K562 (cell line): ENCODE data around the gene SLC30A1. TPM values are rescaled to one million over a fixed set of nuclear protein-coding genes. Genes with fewer than 3 reads are reported as not detected.

ENCODE experiments used
- ATF3 ChIP-seq, 2 experiments: fragments of 450-650 bp in 1 of 2; sonication (generic) in 1 of 2; formaldehyde crosslinking in 1 of 2; IDR thresholded peaks in 1 of 2; conservative IDR thresholded peaks in 1 of 2; 2 replicates each; pipeline versions ENCODE4 v1.6.1 to v1.8.1; 2016 to 2023; ENCODE audit warnings: mild to moderate bottlenecking in 2 of 2, moderate library complexity in 2 of 2, inconsistent platforms in 1 of 2, missing genetic modification reagents in 1 of 2
- BRF1 ChIP-seq: IDR thresholded peaks from 3 replicates; pipeline ENCODE4 v1.6.1; 2011; ENCODE audit warnings: borderline replicate concordance, mild to moderate bottlenecking; ENCODE audit not compliant: insufficient read length; ENCODE audit errors: extremely low read depth
- E2F4 ChIP-seq: sonication (generic); formaldehyde crosslinking; IDR thresholded peaks from 2 replicates; pipeline ENCODE4 v1.8.0; 2022; ENCODE audit warnings: mild to moderate bottlenecking, low read depth, missing genetic modification reagents
- FOXJ2 ChIP-seq: fragments of 200-800 bp; sonication (Bioruptor generic); IDR thresholded peaks from 2 replicates; pipeline ENCODE4 v1.6.1; 2016; ENCODE audit warnings: missing genetic modification characterization, missing compliant biosample characterization
- FOXJ3 ChIP-seq: sonication (generic); formaldehyde crosslinking; IDR thresholded peaks from 2 replicates; pipeline ENCODE4 v1.4.0; 2020; ENCODE audit warnings: mild to moderate bottlenecking, missing genetic modification reagents
- JUND ChIP-seq, 2 experiments: IDR thresholded peaks; 2 replicates in 1 of 2; 3 replicates in 1 of 2; pipeline ENCODE4 v1.6.1; 2011; ENCODE audit warnings: borderline replicate concordance in 2 of 2, low read depth in 2 of 2, low read length in 2 of 2, improper control_type of control experiment in 1 of 2, missing biosample characterization in 1 of 2, missing genetic modification characterization in 1 of 2, missing genetic modification reagents in 1 of 2
- MAX ChIP-seq: sonication (generic); formaldehyde crosslinking; IDR thresholded peaks from 2 replicates; pipeline ENCODE4 v1.9.0; 2022; ENCODE audit warnings: mild to moderate bottlenecking, missing genetic modification reagents
- MNT ChIP-seq, 2 experiments: fragments of 450-650 bp; conservative IDR thresholded peaks; 2 replicates each; pipeline ENCODE4 v1.6.1; 2017; ENCODE audit warnings: mild to moderate bottlenecking in 2 of 2, moderate library complexity in 2 of 2
- NCOR1 ChIP-seq: fragments of 450-650 bp; IDR thresholded peaks from 2 replicates; pipeline ENCODE4 v1.6.1; 2016; ENCODE audit warnings: mild to moderate bottlenecking, moderate library complexity
- PHF8 ChIP-seq: fragments of 200-600 bp; sonication (generic); IDR thresholded peaks from 2 replicates; pipeline ENCODE4 v1.6.1; 2012; ENCODE audit warnings: mixed run types, mild to moderate bottlenecking, inconsistent platforms, low read length, moderate library complexity, borderline replicate concordance
- POLR2AphosphoS5 ChIP-seq: IDR thresholded peaks from 2 replicates; pipeline ENCODE4 v1.6.1; 2011; ENCODE audit warnings: mild to moderate bottlenecking, low read depth, low read length, moderate library complexity; ENCODE audit not compliant: control insufficient read depth, insufficient read depth
- POLR2B ChIP-seq: fragments of 450-650 bp; IDR thresholded peaks from 2 replicates; pipeline ENCODE4 v1.6.1; 2018; ENCODE audit warnings: low read depth; ENCODE audit not compliant: partially characterized antibody
- RBM15 ChIP-seq: fragments of 200-400 bp; formaldehyde crosslinking; IDR thresholded peaks from 2 replicates; pipeline ENCODE4 v1.6.1; 2018; ENCODE audit warnings: mild to moderate bottlenecking, low read length, moderate library complexity; ENCODE audit not compliant: insufficient read depth
- SIRT6 ChIP-seq: IDR thresholded peaks from one replicate; pipeline ENCODE4 v1.6.1; 2012; ENCODE audit warnings: low read depth, mild to moderate bottlenecking, control low read depth, inconsistent platforms, low read length, moderate library complexity
- TAF15 ChIP-seq: fragments of 200-400 bp; formaldehyde crosslinking; IDR thresholded peaks from 2 replicates; pipeline ENCODE4 v1.6.1; 2017; ENCODE audit warnings: mild to moderate bottlenecking, low read depth, low read length, moderate library complexity
- TFAM ChIP-seq: fragments of 250-450 bp; sonication (Bioruptor Pico); conservative IDR thresholded peaks from 2 replicates; pipeline ENCODE4 v1.5.0; 2021; ENCODE audit warnings: mild to moderate bottlenecking, moderate library complexity
- XRCC4 ChIP-seq: IDR thresholded peaks from one replicate; pipeline ENCODE4 v1.6.1; 2011; ENCODE audit not compliant: insufficient read depth, insufficient read length; ENCODE audit errors: extremely low read depth
- ZNF175 ChIP-seq: fragments of 200-800 bp; sonication (Bioruptor generic); IDR thresholded peaks from 2 replicates; pipeline ENCODE4 v1.6.1; 2016; ENCODE audit warnings: low read depth, mild to moderate bottlenecking, missing genetic modification characterization, missing compliant biosample characterization
- ZNF24 ChIP-seq: fragments of 450-650 bp; IDR thresholded peaks from 2 replicates; pipeline ENCODE4 v1.6.1; 2016
- ZNF316 ChIP-seq: fragments of 450-650 bp; IDR thresholded peaks from 2 replicates; pipeline ENCODE4 v1.6.1; 2016
- ZNF586 ChIP-seq: fragments of 450-650 bp; formaldehyde crosslinking; conservative IDR thresholded peaks from 2 replicates; pipeline ENCODE4 v1.4.0; 2020; ENCODE audit warnings: mild to moderate bottlenecking, moderate library complexity
- ZNF696 ChIP-seq: fragments of 250-450 bp; sonication (Bioruptor Pico); conservative IDR thresholded peaks from 2 replicates; pipeline ENCODE4 v1.4.0; 2020; ENCODE audit warnings: mild to moderate bottlenecking, moderate library complexity
- polyA plus RNA-seq, 8 experiments: library from polyadenylated mRNA; depleted of rRNA in 4 of 8; stranded (reverse) in 5 of 8; unstranded in 3 of 8; fragments of >200 nt; fragmentation: Nextera tagmentation in 2 of 8; fragmentation: Illumina TruSeq in 1 of 8; extraction: Ambion mirVana in 2 of 8; extraction: Trizol in 1 of 8; gene quantifications; 2 replicates each; pipeline versions ENCODE4 v1.2.1 to v1.2.3, GENCODE V29; 2011 to 2014; ENCODE audit warnings: inconsistent platforms in 1 of 8, missing spikeins in 1 of 8
- total RNA-seq, 7 experiments: library from RNA; depleted of rRNA in 6 of 7; stranded (reverse); fragments of >200 nt in 6 of 7; fragmentation: Illumina TruSeq in 2 of 7; extraction: Trizol in 2 of 7; gene quantifications; 2 replicates each; pipeline versions ENCODE4 v1.2.1 to v1.2.3, GENCODE V29; 2011 to 2021; ENCODE audit warnings: low replicate concordance in 1 of 7
- TF ChIP-seq, protein P1 (sequence below): fragments of 250-450 bp; sonication (Bioruptor Pico); IDR thresholded peaks from 2 replicates; pipeline ENCODE4 v1.9.0; 2021; ENCODE audit warnings: mild to moderate bottlenecking

The SLC30A1 gene
- total and polyA plus RNA-seq, 9 of the 15 experiments (the other 6 are each of a cell fraction or from before 2014, with no cell fraction given): 4.1 to 14.4 (median 6.6) TPM

DNA sequence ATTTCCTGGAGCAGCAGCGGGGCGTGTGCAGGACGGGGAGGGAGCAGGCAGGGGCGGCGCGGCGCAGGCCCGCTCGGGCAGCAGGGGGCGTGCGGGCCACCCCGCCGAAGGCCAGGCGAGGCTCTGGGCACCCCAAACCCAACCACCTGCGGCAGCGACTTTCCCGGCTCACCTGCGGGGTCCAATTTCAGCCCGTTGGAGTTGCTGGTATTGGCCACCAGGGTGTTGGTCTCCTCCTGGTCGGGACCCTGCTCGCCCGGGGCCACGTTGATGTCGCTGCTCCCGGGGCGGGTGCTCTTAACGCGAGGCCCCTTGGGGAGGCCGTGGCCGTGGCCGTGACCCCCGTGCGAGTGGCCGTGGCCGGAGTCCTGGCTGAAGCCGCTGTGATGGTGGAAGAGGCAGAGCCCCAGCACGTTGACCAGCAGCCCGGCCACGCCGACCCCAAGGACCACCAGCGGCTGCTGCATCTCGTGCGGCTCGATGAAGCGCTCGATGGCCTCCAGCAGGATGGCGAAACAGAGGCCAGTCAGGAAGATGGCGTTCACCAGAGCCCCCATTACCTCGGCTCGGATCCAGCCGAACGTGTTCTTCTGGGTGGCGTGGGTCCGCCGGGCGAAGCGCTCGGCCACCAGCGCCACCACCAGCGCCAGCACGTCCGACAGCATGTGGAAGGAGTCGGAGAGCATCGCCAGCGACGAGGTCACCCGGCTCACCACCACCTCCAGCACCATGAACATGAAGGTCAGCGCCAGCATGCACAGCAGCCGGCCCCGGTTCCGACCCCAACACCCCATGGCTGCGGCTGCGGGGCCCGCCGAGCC, 932 bp downstream of the SLC30A1 start (continued):
- TF ChIP-seq ZNF696 (CRISPR knock-in tag) (no peak), MNT (conservative IDR thresholded peaks at IDR 0.05) (peak; percentile 69 to 77), POLR2B (no peak), SIRT6 (no peak), TAF15 (no peak), BRF1 (no peak), TFAM (CRISPR knock-in tag) (no peak), XRCC4 (no peak), ZNF175 (no peak), JUND (IDR thresholded peaks at IDR 0.05; ENCODE audit: borderline replicate concordance, low read depth, low read length) (0 out of 2 replicates have a peak, but pooled peaks have one; percentile 45), JUND (tag; IDR thresholded peaks at IDR 0.05; ENCODE audit: borderline replicate concordance, low read depth, low read length) (no peak; the same call in 2 of the 3 replicates), NCOR1 (no peak), FOXJ2 (tag) (no peak), ATF3 (IDR thresholded peaks at IDR 0.05) (no peak), ATF3 (CRISPR knock-in tag; conservative IDR thresholded peaks at IDR 0.05) (no peak), PHF8 (peak; percentile 31; the same call in 1 of the 2 replicates), RBM15 (no peak), FOXJ3 (CRISPR knock-in tag) (no peak), E2F4 (CRISPR knock-in tag) (no peak; the same call in 1 of the 2 replicates), POLR2AphosphoS5 (no peak), MAX (CRISPR knock-in tag) (peak; percentile 79), ZNF586 (CRISPR knock-in tag) (no peak), ZNF24 (no peak; the same call in 1 of the 2 replicates), ZNF316 (no peak)
- TF ChIP-seq, protein P1, sequence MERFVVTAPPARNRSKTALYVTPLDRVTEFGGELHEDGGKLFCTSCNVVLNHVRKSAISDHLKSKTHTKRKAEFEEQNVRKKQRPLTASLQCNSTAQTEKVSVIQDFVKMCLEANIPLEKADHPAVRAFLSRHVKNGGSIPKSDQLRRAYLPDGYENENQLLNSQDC (CRISPR knock-in tag): no peak
